HEK293 (cell line): Measurements from ENCODE around the gene FDX2.
A peak's percentile ranks its signal among the peaks of the same experiment; 100 is the strongest.

ENCODE experiments used
- AEBP2 ChIP-seq: fragments of 450-650 bp; formaldehyde crosslinking; IDR thresholded peaks from 2 replicates; pipeline ENCODE4 v1.5.1; 2016; ENCODE audit warnings: missing biosample characterization, missing genetic modification characterization, borderline replicate concordance
- KLF16 ChIP-seq: fragments of 450-650 bp; formaldehyde crosslinking; IDR thresholded peaks from 2 replicates; pipeline ENCODE4 v1.5.1; 2017; ENCODE audit warnings: missing biosample characterization, missing genetic modification characterization
- RBAK ChIP-seq: fragments of 450-650 bp; formaldehyde crosslinking; IDR thresholded peaks from 2 replicates; pipeline ENCODE4 v1.5.1; 2016; ENCODE audit warnings: missing biosample characterization, missing genetic modification characterization
- ZBTB11 ChIP-seq: fragments of 450-650 bp; formaldehyde crosslinking; conservative IDR thresholded peaks from 2 replicates; pipeline ENCODE4 v1.5.1; 2016; ENCODE audit warnings: low read depth, missing biosample characterization, missing genetic modification characterization
- ZBTB20 ChIP-seq: fragments of 450-650 bp; formaldehyde crosslinking; IDR thresholded peaks from 2 replicates; pipeline ENCODE4 v1.5.1; 2016; ENCODE audit warnings: missing biosample characterization, missing genetic modification characterization
- ZNF148 ChIP-seq: fragments of 450-650 bp; formaldehyde crosslinking; IDR thresholded peaks from 2 replicates; pipeline ENCODE4 v1.5.0; 2017; ENCODE audit warnings: missing biosample characterization, missing genetic modification characterization, borderline replicate concordance
- ZNF239 ChIP-seq: fragments of 450-650 bp; formaldehyde crosslinking; IDR thresholded peaks from 2 replicates; pipeline ENCODE4 v1.5.1; 2016; ENCODE audit warnings: missing biosample characterization, missing genetic modification characterization
- ZNF24 ChIP-seq: fragments of 450-650 bp; formaldehyde crosslinking; IDR thresholded peaks from 2 replicates; pipeline ENCODE4 v1.5.1; 2016; ENCODE audit warnings: missing biosample characterization, missing genetic modification characterization
- ZNF311 ChIP-seq: fragments of 450-650 bp; formaldehyde crosslinking; IDR thresholded peaks from 2 replicates; pipeline ENCODE4 v1.5.1; 2017; ENCODE audit warnings: missing biosample characterization, missing genetic modification characterization, borderline replicate concordance
- ZNF341 ChIP-seq: fragments of 450-650 bp; formaldehyde crosslinking; IDR thresholded peaks from 2 replicates; pipeline ENCODE4; 2016; ENCODE audit warnings: low read depth, missing biosample characterization, missing genetic modification characterization
- ZNF426 ChIP-seq: fragments of 450-650 bp; formaldehyde crosslinking; IDR thresholded peaks from 2 replicates; pipeline ENCODE4 v1.5.1; 2017; ENCODE audit warnings: missing biosample characterization, missing genetic modification characterization, mild to moderate bottlenecking, inconsistent platforms, moderate library complexity
- ZNF433 ChIP-seq: fragments of 450-650 bp; formaldehyde crosslinking; IDR thresholded peaks from 2 replicates; pipeline ENCODE4 v1.5.1; 2016; ENCODE audit warnings: missing biosample characterization, missing genetic modification characterization, low read depth
- ZNF513 ChIP-seq: fragments of 450-650 bp; IDR thresholded peaks from 2 replicates; pipeline ENCODE4 v1.5.1; 2018; ENCODE audit warnings: missing biosample characterization, missing genetic modification characterization
- ZNF580 ChIP-seq: fragments of 450-650 bp; formaldehyde crosslinking; IDR thresholded peaks from 2 replicates; pipeline ENCODE4 v1.5.1; 2016; ENCODE audit warnings: missing biosample characterization, missing genetic modification characterization
- ZNF596 ChIP-seq: fragments of 450-650 bp; IDR thresholded peaks from 2 replicates; pipeline ENCODE4 v1.5.0; 2018; ENCODE audit warnings: missing biosample characterization, mild to moderate bottlenecking, missing genetic modification characterization, moderate library complexity
- ZNF664 ChIP-seq: fragments of 450-650 bp; formaldehyde crosslinking; IDR thresholded peaks from 2 replicates; pipeline ENCODE4 v1.5.1; 2016; ENCODE audit warnings: missing biosample characterization, missing genetic modification characterization
- ZNF776 ChIP-seq: fragments of 450-650 bp; formaldehyde crosslinking; IDR thresholded peaks from 2 replicates; pipeline ENCODE4 v1.5.0; 2017; ENCODE audit warnings: missing biosample characterization, missing genetic modification characterization, borderline replicate concordance
- ZNF791 ChIP-seq: fragments of 450-650 bp; formaldehyde crosslinking; IDR thresholded peaks from 2 replicates; pipeline ENCODE4 v1.5.1; 2016; ENCODE audit warnings: missing biosample characterization, missing genetic modification characterization
- ZNF830 ChIP-seq: fragments of 450-650 bp; IDR thresholded peaks from 2 replicates; pipeline ENCODE4 v1.5.0; 2018; ENCODE audit warnings: missing biosample characterization, missing genetic modification characterization, low read depth, mild to moderate bottlenecking, moderate library complexity
- ZSCAN16 ChIP-seq: fragments of 450-650 bp; formaldehyde crosslinking; IDR thresholded peaks from 2 replicates; pipeline ENCODE4 v1.5.1; 2016; ENCODE audit warnings: missing biosample characterization, missing genetic modification characterization
- TF ChIP-seq, protein P1 (sequence below): fragments of 450-650 bp; formaldehyde crosslinking; IDR thresholded peaks from 2 replicates; pipeline ENCODE4 v1.5.1; 2016; ENCODE audit warnings: missing biosample characterization, missing genetic modification characterization, low read depth
- TF ChIP-seq, protein P2 (sequence below): fragments of 450-650 bp; formaldehyde crosslinking; IDR thresholded peaks from 2 replicates; pipeline ENCODE4 v1.5.1; 2016; ENCODE audit warnings: missing biosample characterization, missing genetic modification characterization
- TF ChIP-seq, protein P3 (sequence below): fragments of 450-650 bp; formaldehyde crosslinking; IDR thresholded peaks from 2 replicates; pipeline ENCODE4 v1.5.1; 2016; ENCODE audit warnings: missing biosample characterization, missing genetic modification characterization

The FDX2 gene

GRCh38 chr19:10332965-10333757 is 17.3 kb upstream of the FDX2 start, which contains the start of gene RAVER1 (continued):
- no peak; the same call in 1 of the 2 replicates for TF ChIP-seq AEBP2
- no peak for TF ChIP-seq ZNF791 (tag by site-specific recombination)
- TF ChIP-seq ZNF513 (tag by site-specific recombination): no peak
- no peak for TF ChIP-seq ZNF664 (tag by site-specific recombination)
- TF ChIP-seq, protein P1, sequence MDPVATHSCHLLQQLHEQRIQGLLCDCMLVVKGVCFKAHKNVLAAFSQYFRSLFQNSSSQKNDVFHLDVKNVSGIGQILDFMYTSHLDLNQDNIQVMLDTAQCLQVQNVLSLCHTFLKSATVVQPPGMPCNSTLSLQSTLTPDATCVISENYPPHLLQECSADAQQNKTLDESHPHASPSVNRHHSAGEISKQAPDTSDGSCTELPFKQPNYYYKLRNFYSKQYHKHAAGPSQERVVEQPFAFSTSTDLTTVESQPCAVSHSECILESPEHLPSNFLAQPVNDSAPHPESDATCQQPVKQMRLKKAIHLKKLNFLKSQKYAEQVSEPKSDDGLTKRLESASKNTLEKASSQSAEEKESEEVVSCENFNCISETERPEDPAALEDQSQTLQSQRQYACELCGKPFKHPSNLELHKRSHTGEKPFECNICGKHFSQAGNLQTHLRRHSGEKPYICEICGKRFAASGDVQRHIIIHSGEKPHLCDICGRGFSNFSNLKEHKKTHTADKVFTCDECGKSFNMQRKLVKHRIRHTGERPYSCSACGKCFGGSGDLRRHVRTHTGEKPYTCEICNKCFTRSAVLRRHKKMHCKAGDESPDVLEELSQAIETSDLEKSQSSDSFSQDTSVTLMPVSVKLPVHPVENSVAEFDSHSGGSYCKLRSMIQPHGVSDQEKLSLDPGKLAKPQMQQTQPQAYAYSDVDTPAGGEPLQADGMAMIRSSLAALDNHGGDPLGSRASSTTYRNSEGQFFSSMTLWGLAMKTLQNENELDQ (tag by site-specific recombination): no peak
- TF ChIP-seq, protein P2, sequence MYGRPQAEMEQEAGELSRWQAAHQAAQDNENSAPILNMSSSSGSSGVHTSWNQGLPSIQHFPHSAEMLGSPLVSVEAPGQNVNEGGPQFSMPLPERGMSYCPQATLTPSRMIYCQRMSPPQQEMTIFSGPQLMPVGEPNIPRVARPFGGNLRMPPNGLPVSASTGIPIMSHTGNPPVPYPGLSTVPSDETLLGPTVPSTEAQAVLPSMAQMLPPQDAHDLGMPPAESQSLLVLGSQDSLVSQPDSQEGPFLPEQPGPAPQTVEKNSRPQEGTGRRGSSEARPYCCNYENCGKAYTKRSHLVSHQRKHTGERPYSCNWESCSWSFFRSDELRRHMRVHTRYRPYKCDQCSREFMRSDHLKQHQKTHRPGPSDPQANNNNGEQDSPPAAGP (tag by site-specific recombination): peak; percentile 96
- peak; percentile 66 for TF ChIP-seq ZNF341 (tag by site-specific recombination)
- TF ChIP-seq ZSCAN16 (tag by site-specific recombination): peak; percentile 62; the same call in 1 of the 2 replicates
- TF ChIP-seq ZBTB20 (tag by site-specific recombination): peak; percentile 76; the same call in 1 of the 2 replicates
- peak; percentile 44; the same call in 1 of the 2 replicates for TF ChIP-seq RBAK (tag by site-specific recombination)
- peak; percentile 62; the same call in 1 of the 2 replicates for TF ChIP-seq ZNF239 (tag by site-specific recombination)
- no peak for TF ChIP-seq ZNF776 (tag by site-specific recombination)
- TF ChIP-seq, protein P3, sequence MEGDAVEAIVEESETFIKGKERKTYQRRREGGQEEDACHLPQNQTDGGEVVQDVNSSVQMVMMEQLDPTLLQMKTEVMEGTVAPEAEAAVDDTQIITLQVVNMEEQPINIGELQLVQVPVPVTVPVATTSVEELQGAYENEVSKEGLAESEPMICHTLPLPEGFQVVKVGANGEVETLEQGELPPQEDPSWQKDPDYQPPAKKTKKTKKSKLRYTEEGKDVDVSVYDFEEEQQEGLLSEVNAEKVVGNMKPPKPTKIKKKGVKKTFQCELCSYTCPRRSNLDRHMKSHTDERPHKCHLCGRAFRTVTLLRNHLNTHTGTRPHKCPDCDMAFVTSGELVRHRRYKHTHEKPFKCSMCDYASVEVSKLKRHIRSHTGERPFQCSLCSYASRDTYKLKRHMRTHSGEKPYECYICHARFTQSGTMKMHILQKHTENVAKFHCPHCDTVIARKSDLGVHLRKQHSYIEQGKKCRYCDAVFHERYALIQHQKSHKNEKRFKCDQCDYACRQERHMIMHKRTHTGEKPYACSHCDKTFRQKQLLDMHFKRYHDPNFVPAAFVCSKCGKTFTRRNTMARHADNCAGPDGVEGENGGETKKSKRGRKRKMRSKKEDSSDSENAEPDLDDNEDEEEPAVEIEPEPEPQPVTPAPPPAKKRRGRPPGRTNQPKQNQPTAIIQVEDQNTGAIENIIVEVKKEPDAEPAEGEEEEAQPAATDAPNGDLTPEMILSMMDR (tag by site-specific recombination): peak; percentile 92
- TF ChIP-seq ZNF311 (tag by site-specific recombination): no peak
- TF ChIP-seq ZNF426: no peak
- TF ChIP-seq ZNF596 (tag by site-specific recombination): no peak
- no peak for TF ChIP-seq ZNF433
- no peak for TF ChIP-seq ZNF148 (tag by site-specific recombination)
- TF ChIP-seq ZNF830 (tag by site-specific recombination): no peak
- peak; percentile 77 for TF ChIP-seq ZBTB11 (tag by site-specific recombination)
- peak; percentile 90 for TF ChIP-seq ZNF580
- peak; percentile 98 for TF ChIP-seq KLF16 (tag by site-specific recombination)
- TF ChIP-seq ZNF24: peak; percentile 87
